Retinal pigment epithelial cell (primary cell): Measurements from ENCODE around the gene SS18L1.

Experiments
- DNase-seq: peaks from one replicate; pipeline ENCODE4 v3.0.0-alpha.2; 2010; ENCODE audit warnings: low read depth
- H3K4me3 ChIP-seq: 2 replicates; pipeline ENCODE4 v1.5.1; 2011; ENCODE audit warnings: mild to moderate bottlenecking, low read length, control low read depth, moderate library complexity
- TF ChIP-seq, protein P1 (sequence below): conservative IDR thresholded peaks from 2 replicates; pipeline ENCODE4 v1.5.1; 2011; ENCODE audit warnings: low read depth, low read length, control low read depth, inconsistent platforms

The SS18L1 gene

DNA sequence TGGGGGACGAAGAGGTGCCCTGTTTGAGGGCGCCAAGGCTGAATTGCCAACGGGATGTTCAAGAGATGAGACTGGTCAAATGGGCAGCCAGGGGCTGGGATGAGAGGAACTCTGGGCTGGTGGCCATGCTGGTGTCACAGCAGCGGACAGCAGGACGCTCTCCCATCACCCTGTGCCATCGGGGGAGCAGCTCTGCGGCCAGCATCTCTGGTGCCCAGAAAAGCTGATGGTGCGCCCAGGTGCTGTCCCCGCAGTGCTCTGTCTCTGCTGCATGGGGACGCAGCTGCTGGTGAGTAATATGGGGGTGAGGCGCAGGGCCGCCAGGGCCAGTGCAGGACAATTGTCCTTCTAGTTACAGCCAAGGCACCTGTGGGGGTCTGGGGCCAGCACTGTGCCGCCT is 81.5 kb downstream of the SS18L1 start:
- no peak overlapping the region for H3K4me3 ChIP-seq
- TF ChIP-seq, protein P1, sequence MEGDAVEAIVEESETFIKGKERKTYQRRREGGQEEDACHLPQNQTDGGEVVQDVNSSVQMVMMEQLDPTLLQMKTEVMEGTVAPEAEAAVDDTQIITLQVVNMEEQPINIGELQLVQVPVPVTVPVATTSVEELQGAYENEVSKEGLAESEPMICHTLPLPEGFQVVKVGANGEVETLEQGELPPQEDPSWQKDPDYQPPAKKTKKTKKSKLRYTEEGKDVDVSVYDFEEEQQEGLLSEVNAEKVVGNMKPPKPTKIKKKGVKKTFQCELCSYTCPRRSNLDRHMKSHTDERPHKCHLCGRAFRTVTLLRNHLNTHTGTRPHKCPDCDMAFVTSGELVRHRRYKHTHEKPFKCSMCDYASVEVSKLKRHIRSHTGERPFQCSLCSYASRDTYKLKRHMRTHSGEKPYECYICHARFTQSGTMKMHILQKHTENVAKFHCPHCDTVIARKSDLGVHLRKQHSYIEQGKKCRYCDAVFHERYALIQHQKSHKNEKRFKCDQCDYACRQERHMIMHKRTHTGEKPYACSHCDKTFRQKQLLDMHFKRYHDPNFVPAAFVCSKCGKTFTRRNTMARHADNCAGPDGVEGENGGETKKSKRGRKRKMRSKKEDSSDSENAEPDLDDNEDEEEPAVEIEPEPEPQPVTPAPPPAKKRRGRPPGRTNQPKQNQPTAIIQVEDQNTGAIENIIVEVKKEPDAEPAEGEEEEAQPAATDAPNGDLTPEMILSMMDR, result no peak
- no peak for DNase-seq

- TF ChIP-seq, protein P1, result no peak
- no peak overlapping the region for H3K4me3 ChIP-seq
- DNase-seq, result no peak
Observed at GRCh38 chr20:62225820-62226635, 82.5 kb downstream of the SS18L1 start.

- no peak for DNase-seq
- TF ChIP-seq, protein P1, result no peak
- no peak overlapping the region for H3K4me3 ChIP-seq
Observed at GRCh38 chr20:62226707-62227590, 83.4 kb downstream of the SS18L1 start.

- TF ChIP-seq, protein P1, result no peak
- H3K4me3 ChIP-seq, result no peak overlapping the region
- no peak for DNase-seq
Observed at GRCh38 chr20:62227591-62227976, 84.0 kb downstream of the SS18L1 start.

GRCh38 chr20:62227977-62228958 is 84.7 kb downstream of the SS18L1 start:
- no peak overlapping the region for H3K4me3 ChIP-seq
- TF ChIP-seq, protein P1, result no peak
- DNase-seq, result no peak

DNA sequence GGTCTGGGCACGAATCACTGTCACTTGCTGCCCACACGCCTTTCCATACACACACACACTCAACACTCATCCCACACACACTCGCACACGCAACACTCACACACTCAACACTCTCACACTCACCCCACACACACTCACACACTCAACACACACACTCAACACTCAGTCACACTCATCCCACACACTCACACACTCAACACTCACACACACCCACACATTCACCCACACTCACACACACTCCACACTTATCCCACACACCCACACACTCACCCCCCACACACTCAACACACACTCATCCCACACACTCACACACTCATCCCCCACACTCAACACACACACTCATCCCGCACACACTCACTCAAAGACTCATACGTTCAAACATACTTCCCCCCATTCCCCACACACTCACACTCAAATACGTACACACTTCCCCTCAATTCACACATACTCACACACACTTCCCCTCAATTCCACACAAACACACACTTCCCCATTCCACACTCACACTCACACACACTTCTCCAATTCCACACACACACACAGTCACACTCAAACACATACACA is 85.5 kb downstream of the SS18L1 start:
- H3K4me3 ChIP-seq, result no peak overlapping the region
- TF ChIP-seq, protein P1, result no peak
- no peak for DNase-seq
